GM21360 (cell line): Measurements from ENCODE around the gene RAD1.
A peak's percentile ranks its signal among the peaks of the same experiment; 100 is the strongest.

Source experiments
- ATAC-seq: cut with Tn5 transposase; IDR thresholded peaks from one replicate; pipeline ENCODE4 v1.9.1; 2021; ENCODE audit warnings: mild to moderate bottlenecking, moderate library complexity; ENCODE audit not compliant: unreplicated experiment

The RAD1 gene

GRCh38 chr5:34916518-34916917 lies 1.2 kb upstream of the RAD1 start:
- no peak for ATAC-seq

DNA sequence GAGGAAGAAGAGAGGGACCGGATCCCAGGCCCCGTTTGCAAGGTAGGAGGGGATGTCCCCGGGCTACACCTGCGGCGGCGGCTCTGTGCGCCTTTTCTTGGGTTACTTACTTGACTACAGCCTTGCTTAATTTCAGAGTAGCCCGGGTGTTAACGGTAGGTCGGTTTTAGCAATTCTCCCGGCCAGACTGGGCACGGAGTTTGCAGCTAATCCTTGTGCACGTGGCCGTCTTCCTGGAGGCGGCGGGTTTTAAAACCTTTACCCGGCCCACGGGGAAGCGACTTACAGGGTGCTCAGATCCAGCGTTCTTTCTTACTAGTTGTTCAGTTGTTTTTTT lies 520 bp upstream of the RAD1 start:
- ATAC-seq: peak; percentile 4

DNA sequence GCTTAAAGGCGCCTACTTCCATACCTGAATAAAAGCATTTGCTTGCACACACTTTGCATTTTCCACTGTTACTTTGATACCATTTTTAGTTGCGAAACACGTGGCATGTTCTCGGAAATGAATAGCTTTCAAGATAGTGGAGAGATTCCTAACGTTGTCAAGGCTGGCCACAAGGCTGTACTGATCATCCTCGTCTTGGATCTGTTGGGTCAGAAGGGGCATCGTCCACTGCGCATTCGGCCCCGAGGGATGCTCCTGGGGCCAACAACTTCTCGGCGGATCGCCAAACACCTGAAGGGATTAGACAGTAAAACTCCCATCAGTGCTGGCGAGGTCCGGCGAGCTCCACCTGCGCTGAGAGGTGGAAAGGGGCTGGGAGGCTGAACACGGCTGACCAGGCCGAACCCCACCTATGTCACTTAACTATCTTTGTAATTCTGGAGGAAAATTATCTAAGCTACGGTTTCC lies 599 bp downstream of the RAD1 start:
- peak; percentile 12 for ATAC-seq

DNA sequence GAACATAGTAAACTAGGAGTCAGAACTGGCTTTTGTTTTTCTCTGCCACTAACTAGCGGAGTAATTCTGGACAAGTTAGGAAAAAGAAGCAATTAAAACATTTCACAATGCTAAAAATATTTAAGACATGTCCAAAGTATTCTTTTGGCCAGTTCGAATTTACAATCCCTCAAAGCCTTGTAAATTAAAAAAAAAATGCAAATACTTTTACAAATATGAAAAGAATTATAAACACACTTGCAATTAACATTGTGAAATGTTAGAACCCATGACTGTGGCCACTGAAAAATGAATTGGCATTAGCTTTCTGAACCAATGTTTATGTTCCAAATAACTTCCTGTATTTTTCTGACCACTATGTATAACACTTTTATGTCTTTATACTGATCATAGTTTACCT lies 2.2 kb downstream of the RAD1 start:
- ATAC-seq: no peak

DNA sequence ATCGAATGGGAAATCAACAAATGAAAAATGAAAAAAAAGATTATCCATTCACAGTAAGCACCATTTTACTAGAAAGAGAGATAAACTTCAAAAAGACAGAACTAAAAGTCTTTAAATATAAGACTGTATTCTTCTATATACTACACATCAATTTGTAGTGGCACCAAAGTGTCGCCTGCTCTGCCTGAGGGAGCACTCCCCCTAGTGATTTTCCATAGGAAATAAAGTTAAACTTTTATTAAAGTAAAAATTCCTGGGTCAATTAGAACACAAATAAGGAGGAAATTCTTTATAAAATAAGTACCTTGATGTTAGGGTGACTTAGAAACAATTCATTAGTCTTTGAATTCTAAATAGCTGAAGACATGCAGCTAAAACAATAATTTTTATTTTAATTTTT lies 9.7 kb downstream of the RAD1 start:
- no peak for ATAC-seq

DNA sequence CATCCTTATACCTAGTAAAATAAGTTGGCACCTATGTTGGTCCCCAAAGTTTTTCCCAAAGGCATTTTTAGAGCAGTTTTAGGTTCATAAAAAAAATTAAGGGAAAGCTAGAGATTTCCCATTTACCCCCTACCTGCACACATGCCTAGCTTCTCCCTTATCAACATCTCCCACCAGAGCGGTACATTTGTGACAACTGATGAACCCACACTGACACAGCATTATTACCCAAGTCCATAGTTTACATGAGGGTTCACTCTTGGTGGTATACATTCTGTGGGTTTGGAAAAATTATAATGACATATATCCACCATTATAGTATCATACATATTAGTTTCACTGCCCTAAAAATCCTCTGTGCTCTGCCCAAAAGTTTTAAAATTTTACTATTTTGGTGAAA lies 12.0 kb downstream of the RAD1 start:
- ATAC-seq: no peak

GRCh38 chr5:34900652-34901051 lies 14.7 kb downstream of the RAD1 start:
- ATAC-seq: no peak

- no peak for ATAC-seq
These were observed 16.2 kb downstream of the RAD1 start for GRCh38 chr5:34899066-34899465.

DNA sequence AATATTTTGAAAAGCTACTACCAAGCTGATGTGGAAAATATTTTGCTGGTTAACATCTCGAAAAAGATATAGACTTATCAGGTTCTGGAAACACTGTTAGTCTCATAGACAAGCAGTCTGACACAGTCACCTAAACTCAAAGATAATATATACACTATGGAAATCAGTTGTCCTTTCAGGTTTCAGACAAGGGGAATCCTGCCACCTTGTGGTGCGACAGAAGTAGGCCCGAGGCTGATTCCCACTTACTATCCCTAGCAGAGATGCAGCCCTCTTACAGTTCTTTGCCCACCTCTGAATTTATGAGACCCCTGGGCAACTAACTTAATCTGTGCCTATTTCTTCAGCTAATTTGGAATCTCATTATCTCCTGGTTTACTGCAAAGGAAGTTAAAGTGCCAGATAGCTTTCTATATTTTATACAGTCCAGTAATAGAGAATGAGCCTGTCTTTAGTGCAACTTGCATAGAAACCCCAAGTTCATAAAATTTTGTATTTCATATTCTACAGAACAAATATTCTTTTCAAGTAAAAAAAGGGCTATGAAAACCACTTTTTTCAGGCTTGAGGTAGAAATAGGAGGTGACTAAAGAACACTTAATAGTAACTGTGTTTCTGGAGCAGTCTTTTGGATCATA lies 16.9 kb downstream of the RAD1 start:
- peak; percentile 63 for ATAC-seq

DNA sequence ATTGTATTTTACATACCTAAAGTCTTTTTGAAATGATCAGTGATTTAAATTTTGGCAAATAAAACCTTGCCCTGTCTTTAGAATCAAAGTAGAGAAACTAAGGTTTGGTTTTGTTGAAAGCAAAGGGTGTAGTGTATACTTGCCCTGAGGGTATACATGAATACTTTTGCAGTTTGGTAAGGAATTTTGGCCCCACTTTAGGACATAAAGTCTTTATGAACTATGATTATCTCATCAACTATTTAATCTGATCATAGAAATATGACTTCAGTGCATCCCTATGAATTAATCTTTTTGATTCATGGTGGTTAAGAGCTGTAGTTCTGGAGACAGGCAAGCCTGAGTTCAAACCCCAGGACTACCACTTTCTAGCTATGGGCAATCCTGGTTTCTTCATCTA lies 17.7 kb downstream of the RAD1 start:
- no peak for ATAC-seq

DNA sequence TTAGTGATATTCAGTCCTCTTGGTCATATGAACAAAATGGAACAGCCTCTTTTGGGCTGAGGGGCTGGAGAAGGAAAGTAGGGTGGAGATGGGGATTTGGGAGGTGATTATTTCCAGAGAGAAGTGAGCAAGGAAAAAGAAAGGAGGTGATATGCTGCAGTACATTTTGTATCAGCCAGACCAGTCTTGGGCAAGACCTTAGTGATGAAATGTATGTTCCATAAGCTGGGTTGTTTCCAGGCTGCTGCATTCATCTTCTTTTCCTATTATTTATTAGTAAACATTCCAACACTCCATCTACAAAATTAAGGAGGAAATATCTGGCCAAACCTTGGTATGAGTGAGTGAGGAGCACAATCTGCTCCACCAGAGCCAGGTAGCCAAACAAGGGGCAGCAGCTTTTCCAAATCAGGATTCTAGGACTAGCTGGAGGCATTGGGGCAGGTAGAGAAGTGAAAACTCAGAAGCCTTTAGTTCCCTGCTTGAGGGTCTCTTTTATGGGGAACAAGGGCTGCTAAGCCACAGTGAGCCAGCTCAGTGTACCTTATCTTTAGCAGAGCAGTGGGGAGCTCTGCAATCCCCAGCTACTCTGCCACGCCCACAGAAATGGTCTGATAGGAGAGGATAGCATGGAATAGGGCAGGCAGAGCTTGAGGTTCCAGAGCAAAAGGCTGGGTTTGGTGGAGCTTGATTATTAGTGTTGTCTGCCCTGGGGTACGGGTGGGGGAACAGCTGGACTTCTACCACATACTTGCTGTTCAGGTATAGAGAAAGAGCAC lies 19.5 kb downstream of the RAD1 start:
- no peak for ATAC-seq

GRCh38 chr5:34894716-34895115 lies 20.6 kb downstream of the RAD1 start:
- ATAC-seq: no peak

DNA sequence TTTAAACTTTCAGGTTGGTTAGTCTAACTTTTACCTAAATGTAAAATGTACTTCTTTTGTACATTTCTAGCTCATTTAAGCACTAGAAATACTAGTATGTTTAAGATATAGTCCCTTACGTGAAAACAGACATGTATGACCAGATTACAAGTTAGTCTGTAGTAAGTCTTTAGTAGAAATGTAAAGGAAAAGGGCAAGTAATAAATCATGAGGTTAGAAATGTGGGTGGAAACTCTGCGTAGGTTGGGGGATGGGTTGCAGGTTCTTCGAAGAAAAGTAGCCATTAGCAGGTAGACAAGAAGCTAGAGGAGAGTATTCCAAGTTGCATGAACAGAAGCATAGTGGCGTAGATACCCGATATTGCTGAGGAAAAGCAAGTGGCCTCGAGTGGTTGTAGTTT lies 22.9 kb downstream of the RAD1 start:
- ATAC-seq: no peak

GRCh38 chr5:34891981-34892380 lies 23.3 kb downstream of the RAD1 start:
- ATAC-seq: no peak

GRCh38 chr5:34889394-34889793 lies 25.9 kb downstream of the RAD1 start:
- ATAC-seq: no peak

DNA sequence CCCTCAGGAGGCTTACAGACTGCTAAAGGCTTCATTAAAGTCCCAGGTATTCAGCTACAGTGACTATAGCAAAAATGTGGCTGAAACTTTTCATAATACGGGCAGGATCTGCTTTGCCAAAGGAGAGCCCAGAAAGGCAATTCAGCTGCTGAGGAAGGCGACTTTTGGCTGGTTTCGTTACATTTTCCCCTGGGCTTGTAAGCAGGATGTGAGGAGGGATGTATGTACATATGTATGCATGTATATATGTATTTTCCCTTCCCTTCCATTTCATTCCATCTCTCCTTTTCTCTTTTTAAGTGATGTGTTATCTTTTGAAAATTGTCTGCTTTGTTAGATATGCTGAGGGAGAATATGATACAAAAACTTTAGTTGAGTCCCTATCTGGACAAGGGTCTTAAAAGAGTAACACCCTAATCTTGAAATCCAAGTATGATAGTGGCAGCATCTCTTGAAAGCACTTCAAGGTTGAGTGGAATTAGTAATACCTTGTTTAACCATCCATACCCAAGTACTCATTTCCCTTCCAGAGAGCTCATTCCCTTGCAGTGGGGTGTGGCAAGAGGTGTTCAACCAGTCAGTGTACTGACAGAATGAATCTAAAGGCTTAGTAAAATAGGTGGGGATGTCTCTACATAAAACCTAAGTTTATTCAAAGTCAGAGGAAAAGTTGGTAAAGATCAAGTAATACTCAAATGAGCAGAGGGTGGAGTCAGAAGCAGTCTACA lies 28.7 kb downstream of the RAD1 start:
- ATAC-seq: no peak

GRCh38 chr5:34881246-34881645 lies 34.1 kb downstream of the RAD1 start:
- ATAC-seq: no peak

DNA sequence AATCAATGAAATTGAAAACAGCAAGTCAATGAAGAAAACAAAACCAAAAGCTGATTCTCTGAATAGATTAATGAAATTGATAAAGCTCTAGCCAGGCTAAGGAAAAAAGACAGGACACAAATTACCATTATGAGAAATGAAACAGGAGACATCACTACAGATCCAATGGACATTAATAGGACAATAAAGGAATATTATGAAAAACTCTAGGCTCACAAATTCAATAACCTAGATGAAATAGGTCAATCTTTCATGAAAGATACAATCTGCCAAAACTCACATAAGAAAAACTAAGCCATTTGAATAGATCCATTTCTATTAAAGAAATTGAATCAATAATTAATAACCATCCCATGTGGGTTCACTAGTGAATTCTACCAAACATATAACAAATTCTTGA lies 39.0 kb downstream of the RAD1 start:
- ATAC-seq: no peak

GRCh38 chr5:34870382-34870781 lies 44.9 kb downstream of the RAD1 start:
- ATAC-seq: no peak

DNA sequence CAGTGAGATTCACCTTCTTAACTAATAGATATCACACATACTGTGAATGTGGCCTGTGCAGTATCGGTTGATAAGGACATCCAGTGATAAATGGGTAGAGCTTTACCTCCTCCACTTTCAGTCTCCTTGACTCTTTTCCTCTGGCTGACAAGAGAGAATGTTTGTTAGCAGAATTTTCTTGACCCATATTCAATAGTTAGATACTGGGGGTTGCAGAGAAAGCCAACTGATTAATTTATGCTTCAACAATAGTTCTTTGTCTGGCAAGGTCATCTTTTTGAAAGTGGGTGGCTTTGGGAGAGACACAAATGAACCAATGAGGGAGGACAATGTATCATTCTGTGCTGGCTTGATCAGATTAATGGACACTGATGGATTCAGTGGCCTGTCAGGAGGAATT lies 46.0 kb downstream of the RAD1 start:
- ATAC-seq: no peak

GRCh38 chr5:34868791-34869190 lies 46.5 kb downstream of the RAD1 start:
- no peak for ATAC-seq

- no peak for ATAC-seq
These were observed 47.6 kb downstream of the RAD1 start for GRCh38 chr5:34867660-34868059.
